Lung (tissue), 12 donors: ENCODE measurements around the gene FLNB. TPM values are rescaled to one million over a fixed set of nuclear protein-coding genes. Genes with fewer than 3 reads are reported as not detected.

ENCODE experiments used
- ATAC-seq: fragments of 200-7000 bp; cut with Tn5 transposase; one replicate; pipeline ENCODE4 v1.9.1; 2020; ENCODE audit warnings: moderate number of reproducible peaks; ENCODE audit not compliant: insufficient read depth, low FRiP score
- DNase-seq, 3 donors: peaks; one replicate each; pipeline ENCODE4 v3.0.0-alpha.2; 2013 to 2017
- H3K27ac ChIP-seq, 2 donors: one replicate each; pipeline ENCODE4 v1.5.1; 2013; ENCODE audit warnings: mild to moderate bottlenecking in 2 of 2, moderate library complexity in 2 of 2, control low read depth in 1 of 2, inconsistent platforms in 1 of 2, low read depth in 1 of 2, low read length in 1 of 2
- H3K27me3 ChIP-seq, 3 donors: one replicate each; pipeline ENCODE4 v1.5.1; 2013; ENCODE audit warnings: low read length in 2 of 3; ENCODE audit not compliant: control insufficient read depth in 3 of 3, insufficient read depth in 3 of 3
- H3K36me3 ChIP-seq, 4 donors: one replicate each; pipeline ENCODE4 v1.5.1; 2013; ENCODE audit warnings: low read length in 4 of 4, mild to moderate bottlenecking in 1 of 4, moderate library complexity in 1 of 4; ENCODE audit not compliant: control insufficient read depth in 4 of 4, insufficient read depth in 4 of 4
- H3K4me1 ChIP-seq, 5 donors: one replicate each; pipeline ENCODE4 v1.5.1; 2013; ENCODE audit warnings: low read length in 5 of 5, mild to moderate bottlenecking in 2 of 5, moderate library complexity in 1 of 5; ENCODE audit not compliant: control insufficient read depth in 5 of 5, insufficient read depth in 5 of 5
- H3K4me3 ChIP-seq: one replicate; pipeline ENCODE4 v1.5.1; 2013; ENCODE audit warnings: mild to moderate bottlenecking, control low read depth, moderate library complexity
- H3K9ac ChIP-seq, 2 donors: one replicate each; pipeline ENCODE4 v1.5.1; 2013; ENCODE audit warnings: low read length in 2 of 2, control low read depth in 1 of 2; ENCODE audit not compliant: insufficient read depth in 1 of 2
- H3K9me3 ChIP-seq, 4 donors: one replicate each; pipeline ENCODE4 v1.5.1; 2013; ENCODE audit warnings: low read length in 3 of 4, mild to moderate bottlenecking in 1 of 4, moderate library complexity in 1 of 4; ENCODE audit not compliant: control insufficient read depth in 4 of 4, insufficient read depth in 3 of 4
- WGBS, 2 donors: extraction: QIAGEN DNeasy Blood & Tissue Kit; methylation state at CpG; one replicate each; pipeline ENCODE4 v1.1.7; 2013; 5-methylcytosine and 5-hydroxymethylcytosine counted together
- polyA plus RNA-seq, 2 donors: library from polyadenylated mRNA; stranded (reverse); fragments of 200-250 nt; gene quantifications; one replicate each; pipeline ENCODE4 v1.2.1, GENCODE V29; 2013
- total RNA-seq, 2 donors: library from RNA; depleted of rRNA in 1 of 2; stranded (reverse); fragments of >200 nt in 1 of 2; gene quantifications; one replicate each; pipeline ENCODE4 v1.2.1, GENCODE V29; 2014 to 2021
- TF ChIP-seq, protein P1 (sequence below): IDR thresholded peaks from 2 replicates; pipeline ENCODE4 v1.5.1; 2012; ENCODE audit warnings: mild to moderate bottlenecking; ENCODE audit errors: control extremely low read depth, extremely low read depth
- donor health status: control.
- donor health status: control.
- donor health status: Bipolar disorder and iron deficiency.
- donor health status: healthy.
- donor health status: DM: yes; HTN: yes; CAD: no.

Gene FLNB
- total and polyA plus RNA-seq, 4 donors, result 32.4 to 122 (median 93.7) TPM

DNA sequence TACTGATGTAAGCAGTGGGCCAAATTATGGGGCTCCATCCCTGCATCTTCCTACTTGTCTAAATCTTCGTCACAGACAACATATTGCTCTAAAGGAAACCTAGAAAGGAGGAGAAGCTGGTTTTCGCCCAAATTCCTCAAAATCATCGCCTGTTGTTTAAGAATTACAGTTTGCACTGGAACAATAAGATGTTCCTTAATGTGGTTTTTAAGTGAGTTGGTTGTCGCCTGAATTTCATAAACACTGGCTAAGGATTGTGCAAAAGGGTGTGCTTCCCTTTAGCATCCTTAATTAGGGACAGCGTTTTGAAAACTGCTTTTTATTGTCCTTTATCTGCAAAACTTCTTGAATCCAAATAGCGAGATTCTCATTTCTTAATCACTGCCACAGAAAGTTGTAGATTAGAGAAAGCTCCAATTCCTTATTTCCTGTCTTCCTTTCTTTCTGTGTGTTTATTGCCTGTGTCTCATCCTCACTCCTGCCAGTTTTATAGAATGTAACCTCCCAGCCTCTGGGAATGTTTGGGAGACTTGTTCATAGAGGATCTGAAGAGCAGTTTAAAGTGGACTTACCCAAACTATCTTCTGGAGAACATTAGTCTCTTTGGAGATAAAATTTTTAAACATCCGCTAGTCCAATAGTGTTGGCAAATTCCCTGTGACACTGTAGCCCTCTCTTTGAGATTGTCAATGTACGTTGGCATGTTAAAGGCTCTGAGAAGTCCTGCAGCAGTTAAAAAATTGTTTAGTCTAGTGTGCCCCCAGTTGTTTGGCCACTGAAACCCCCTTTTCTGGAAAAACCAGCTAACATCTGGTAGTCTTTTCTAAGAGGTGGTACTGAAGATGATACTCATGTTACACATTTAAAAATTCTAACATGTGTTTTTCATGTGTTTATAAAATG, 50.4 kb downstream of the FLNB start:
- ATAC-seq, result no peak
- WGBS, 2 donors, result 42 to 68% methylated on average over 8 of the region's 8 CpGs
- Histone ChIP-seq H3K36me3 (no peaks in the 10 kb centered on the region), H3K27me3 (no peaks in the 10 kb centered on the region), H3K9me3 (no peaks in the 10 kb centered on the region), H3K27ac (no peak overlapping the region), H3K9ac (no peak overlapping the region), H3K4me1 (peaks cover 0 to 28% (median 14%) of the 10 kb centered on the region in 5 donors), H3K4me3 (no peak overlapping the region)
- DNase-seq, result no peak
- TF ChIP-seq, protein P1, sequence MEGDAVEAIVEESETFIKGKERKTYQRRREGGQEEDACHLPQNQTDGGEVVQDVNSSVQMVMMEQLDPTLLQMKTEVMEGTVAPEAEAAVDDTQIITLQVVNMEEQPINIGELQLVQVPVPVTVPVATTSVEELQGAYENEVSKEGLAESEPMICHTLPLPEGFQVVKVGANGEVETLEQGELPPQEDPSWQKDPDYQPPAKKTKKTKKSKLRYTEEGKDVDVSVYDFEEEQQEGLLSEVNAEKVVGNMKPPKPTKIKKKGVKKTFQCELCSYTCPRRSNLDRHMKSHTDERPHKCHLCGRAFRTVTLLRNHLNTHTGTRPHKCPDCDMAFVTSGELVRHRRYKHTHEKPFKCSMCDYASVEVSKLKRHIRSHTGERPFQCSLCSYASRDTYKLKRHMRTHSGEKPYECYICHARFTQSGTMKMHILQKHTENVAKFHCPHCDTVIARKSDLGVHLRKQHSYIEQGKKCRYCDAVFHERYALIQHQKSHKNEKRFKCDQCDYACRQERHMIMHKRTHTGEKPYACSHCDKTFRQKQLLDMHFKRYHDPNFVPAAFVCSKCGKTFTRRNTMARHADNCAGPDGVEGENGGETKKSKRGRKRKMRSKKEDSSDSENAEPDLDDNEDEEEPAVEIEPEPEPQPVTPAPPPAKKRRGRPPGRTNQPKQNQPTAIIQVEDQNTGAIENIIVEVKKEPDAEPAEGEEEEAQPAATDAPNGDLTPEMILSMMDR, result no peak

DNA sequence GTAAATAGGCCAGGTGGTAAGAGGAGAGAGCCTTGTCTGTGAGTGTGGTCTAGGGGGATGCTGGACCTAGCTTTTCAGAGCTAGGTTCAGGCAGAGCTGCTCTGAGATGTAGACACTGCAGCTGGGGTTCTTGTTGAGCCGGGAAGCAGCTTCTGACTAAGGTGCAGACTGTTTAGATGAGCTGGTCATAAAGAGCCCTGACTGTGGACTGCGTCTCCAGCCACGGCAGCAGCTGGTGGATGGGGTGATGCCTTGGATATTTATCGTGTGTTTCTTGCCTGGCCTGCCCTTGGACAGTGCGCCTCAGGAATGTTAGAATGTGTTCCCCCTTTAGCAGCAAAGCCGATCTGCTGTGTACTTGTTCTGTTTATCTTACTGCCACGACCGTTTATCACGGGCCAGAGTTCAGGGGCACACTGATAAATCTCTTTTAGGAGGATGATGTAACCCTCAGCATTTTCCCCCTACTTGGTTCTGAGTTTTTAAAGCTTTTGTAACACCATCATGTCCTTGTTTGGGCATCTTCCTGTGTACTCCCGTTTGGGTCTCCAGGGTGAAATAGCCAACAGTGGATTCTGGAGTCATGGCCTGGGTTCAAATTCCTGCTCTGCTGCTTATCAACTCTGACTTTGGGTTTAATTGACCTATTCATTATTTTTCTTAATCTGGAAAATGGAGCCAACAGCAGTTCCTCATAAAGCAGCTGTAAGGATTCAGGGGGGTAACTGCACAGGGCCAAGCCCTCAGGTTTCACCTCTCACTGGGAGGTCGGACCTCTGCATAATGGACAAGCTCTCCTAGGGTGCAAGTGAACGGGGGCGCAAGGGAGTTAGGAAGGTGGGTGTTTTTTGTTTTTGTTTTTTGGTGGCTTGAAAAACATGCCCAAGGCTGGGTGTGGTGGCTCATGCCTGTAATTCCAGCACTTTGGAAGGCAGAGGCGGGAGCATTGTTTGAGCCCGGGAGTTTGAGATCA, 51.4 kb downstream of the FLNB start:
- no peak for ATAC-seq
- Histone ChIP-seq H3K9me3 (no peaks in the 10 kb centered on the region), H3K27ac (peak overlapping the region in 1 of 2 donors; percentile 74), H3K36me3 (no peaks in the 10 kb centered on the region), H3K4me1 (peaks cover 0 to 28% (median 14%) of the 10 kb centered on the region in 5 donors), H3K4me3 (no peak overlapping the region), H3K9ac (no peak overlapping the region), H3K27me3 (no peaks in the 10 kb centered on the region)
- TF ChIP-seq, protein P1, result no peak
- WGBS, 2 donors, result 47 to 60% methylated on average over 15 of the region's 15 CpGs
- DNase-seq, result peak; percentile 57 to 68 (median 66)

DNA sequence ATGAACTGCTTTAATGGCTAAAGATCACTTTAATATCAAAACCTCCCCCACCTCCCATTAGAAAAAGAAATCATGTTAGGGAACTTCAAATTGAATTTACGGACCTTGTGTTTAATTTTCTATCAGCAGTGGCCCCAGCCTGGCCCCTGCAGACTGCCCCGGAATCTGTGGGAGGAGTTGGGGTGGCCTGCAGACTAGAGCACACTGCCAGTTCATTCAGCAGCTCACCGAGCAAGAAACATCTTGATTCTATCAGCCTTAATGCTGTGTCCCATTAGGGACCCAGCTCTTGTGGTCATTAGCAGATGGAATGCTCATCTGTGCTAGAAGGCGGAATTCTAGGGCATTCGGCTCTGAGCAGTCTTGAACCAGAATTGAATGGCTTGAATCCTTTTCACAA, 54.2 kb downstream of the FLNB start:
- DNase-seq, result peak; percentile 38 to 72 (median 66)
- 78 to 80% methylated on average over 5 of the region's 5 CpGs for whole genome bisulfite sequencing, 2 donors
- H3K27ac ChIP-seq, result no peak overlapping the region

More for the DNA sequence above, 54.2 kb downstream of the FLNB start:
- no peak for ATAC-seq
- H3K9me3 ChIP-seq, result peaks cover 0 to 2% (median 0%) of the 10 kb centered on the region in 4 donors
- H3K9ac ChIP-seq, result no peak overlapping the region
- H3K27me3 ChIP-seq, result no peaks in the 10 kb centered on the region
- no peak overlapping the region for H3K4me3 ChIP-seq
- TF ChIP-seq, protein P1, result no peak
- H3K36me3 ChIP-seq, result no peaks in the 10 kb centered on the region
- H3K4me1 ChIP-seq, result peaks cover 0 to 31% (median 14%) of the 10 kb centered on the region in 5 donors
